GM12878 (cell line): ENCODE data around the gene ZXDC.

Source experiments
- BCL3 ChIP-seq: IDR thresholded peaks from 2 replicates; pipeline ENCODE4 v1.6.1; 2011; ENCODE audit warnings: borderline replicate concordance, low read depth, mild to moderate bottlenecking, moderate library complexity, low read length; ENCODE audit not compliant: insufficient read depth, poor library complexity, severe bottlenecking
- CTCF ChIP-seq, 3 experiments: IDR thresholded peaks in 2 of 3; conservative IDR thresholded peaks in 1 of 3; 2 replicates each; pipeline ENCODE4 v1.5.1; 2011; ENCODE audit warnings: low read depth in 3 of 3, low read length in 3 of 3, mild to moderate bottlenecking in 3 of 3, control low read depth in 2 of 3, moderate library complexity in 2 of 3, inconsistent platforms in 1 of 3, mixed read lengths in 1 of 3; ENCODE audit not compliant: control insufficient read depth in 2 of 3, insufficient read depth in 1 of 3; ENCODE audit errors: extremely low read depth in 1 of 3
- JUND ChIP-seq: IDR thresholded peaks from 2 replicates; pipeline ENCODE4 v1.6.1; 2012; ENCODE audit warnings: low read depth, mild to moderate bottlenecking, low read length, improper control_type of control experiment, moderate library complexity
- PAX5 ChIP-seq: IDR thresholded peaks from 2 replicates; pipeline ENCODE4 v1.6.1; 2011; ENCODE audit warnings: low read depth, low read length, borderline replicate concordance
- RBBP5 ChIP-seq: fragments of 200-600 bp; sonication (generic); conservative IDR thresholded peaks from 2 replicates; pipeline ENCODE4 v1.6.1; 2016
- TAF1 ChIP-seq: IDR thresholded peaks from 2 replicates; pipeline ENCODE4 v1.6.1; 2011; ENCODE audit warnings: mild to moderate bottlenecking, low read depth, low read length, borderline replicate concordance
- ZNF384 ChIP-seq: IDR thresholded peaks from 2 replicates; pipeline ENCODE4 v1.6.1; 2012; ENCODE audit warnings: low read depth, mild to moderate bottlenecking, low read length, improper control_type of control experiment, borderline replicate concordance

GRCh38 chr3:126466886-126467610 lies 8.6 kb downstream of the ZXDC start:
- TF ChIP-seq JUND (no peak), ZNF384 (no peak), PAX5 (no peak), BCL3 (no peak), RBBP5 (no peak), CTCF (IDR thresholded peaks at IDR 0.05 in 2 of 3, conservative IDR thresholded peaks at IDR 0.05 in 1 of 3; ENCODE audit: control insufficient read depth in 2 of 3, extremely low read depth in 1 of 3, insufficient read depth in 1 of 3, low read depth in 3 of 3, low read length in 3 of 3) (no peak), TAF1 (no peak)
